ENCODE data around the gene EPHA6.

The EPHA6 gene

DNA sequence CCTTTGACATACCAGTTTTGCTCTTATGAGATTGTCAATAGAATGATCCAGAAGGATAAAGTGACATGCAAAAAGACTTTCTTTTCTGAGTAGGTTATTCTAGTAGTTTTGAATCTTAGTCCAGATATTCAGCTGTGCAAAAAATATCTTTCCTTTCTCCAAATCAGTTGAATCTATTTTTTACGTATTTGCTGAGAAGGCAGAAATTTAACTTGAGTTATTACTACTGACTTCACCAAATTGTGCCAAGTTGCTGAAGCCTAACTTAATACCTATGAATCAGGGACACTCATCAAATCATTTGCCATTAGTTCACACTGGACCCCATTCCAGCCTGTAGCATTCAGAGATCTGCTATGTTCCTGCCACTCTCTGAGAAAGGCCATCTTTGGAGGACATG, 215.6 kb downstream of the EPHA6 start:
- no peak for DNase-seq

DNA sequence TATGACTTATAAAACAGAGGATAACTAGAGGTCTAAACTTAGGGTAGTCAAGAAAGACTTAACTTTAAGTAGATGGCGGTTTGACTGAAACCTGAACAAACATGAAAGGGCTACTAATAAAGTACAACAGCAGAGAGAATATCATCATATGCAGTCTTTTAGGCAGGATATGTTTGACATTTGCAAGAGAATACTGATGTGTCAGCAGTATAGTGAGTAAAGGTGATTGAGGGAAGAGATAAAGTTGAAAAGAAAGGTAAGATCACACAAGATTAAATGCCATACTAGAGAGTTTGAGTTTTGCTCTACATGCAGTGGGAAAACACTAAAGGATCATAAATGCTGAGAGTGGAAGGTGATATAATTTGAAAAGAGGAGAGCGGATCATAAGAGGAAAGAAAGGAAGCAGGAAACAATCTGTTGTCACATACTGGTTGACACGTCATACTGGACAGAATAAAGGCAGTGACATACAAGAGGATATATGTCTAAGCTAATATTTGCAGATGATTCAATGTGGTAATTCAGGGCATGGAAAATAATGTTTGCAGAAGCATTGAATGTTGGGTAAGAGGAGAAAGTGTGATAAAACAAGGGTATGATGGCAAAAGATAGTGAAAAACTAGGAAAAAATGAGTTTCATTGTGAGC, 223.0 kb downstream of the EPHA6 start:
- no peak for DNase-seq

DNA sequence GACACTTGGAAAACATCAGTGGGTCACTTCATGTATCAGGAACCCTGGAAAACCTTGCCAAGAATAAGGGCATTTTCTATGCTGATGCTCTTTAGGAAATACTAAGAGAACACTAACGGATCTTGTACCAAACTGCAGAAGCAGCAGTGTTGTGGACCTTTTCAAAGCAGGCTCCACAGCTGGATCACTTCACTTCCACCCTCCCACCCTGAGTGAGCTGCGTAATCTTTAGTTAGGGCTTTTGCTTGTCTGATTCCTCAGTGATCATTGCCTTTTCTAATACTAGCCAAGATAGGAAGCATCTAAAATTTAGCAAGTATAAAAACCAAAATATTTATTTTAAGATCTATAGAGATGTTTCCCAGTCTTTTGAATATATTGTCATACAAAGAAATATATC, 229.0 kb downstream of the EPHA6 start:
- DNase-seq = no peak

DNA sequence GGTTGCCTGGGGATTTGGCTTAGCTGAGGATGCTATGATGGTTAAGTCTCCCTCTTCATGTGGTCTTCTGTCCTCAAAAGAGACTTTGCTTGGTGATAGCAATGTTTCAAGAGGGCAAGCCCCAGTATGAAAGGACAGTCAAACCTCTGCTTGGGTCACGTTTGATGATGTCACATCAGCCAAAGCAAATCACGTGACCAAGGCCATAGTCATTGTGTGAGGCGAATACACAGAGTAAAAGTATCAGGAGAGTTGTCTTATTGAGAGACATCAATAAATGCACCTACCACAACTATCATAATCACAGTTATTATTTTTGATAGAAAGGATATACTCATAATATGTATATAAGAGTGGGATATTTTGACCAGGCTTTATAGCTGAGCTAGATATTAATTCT, 243.0 kb downstream of the EPHA6 start:
- no peak for DNase-seq

DNA sequence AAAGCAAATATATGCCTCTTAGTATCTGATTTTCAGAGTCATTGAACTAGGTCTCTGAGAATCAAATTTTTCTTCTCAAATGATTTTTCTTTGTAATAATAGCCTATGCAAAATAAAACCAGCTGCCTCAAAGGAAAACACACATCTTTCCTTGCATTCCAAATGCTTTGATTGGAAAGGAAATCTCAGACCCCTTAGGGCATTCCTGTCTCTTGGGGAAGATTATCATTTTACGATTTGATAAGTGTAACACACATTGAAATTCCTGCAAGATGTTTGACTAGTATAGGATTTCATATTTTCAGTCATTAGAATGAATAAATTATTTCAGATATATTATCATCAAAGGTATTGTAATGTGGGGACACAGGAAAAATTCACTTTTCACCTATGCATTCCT, 244.8 kb downstream of the EPHA6 start:
- no peak for DNase-seq

DNA sequence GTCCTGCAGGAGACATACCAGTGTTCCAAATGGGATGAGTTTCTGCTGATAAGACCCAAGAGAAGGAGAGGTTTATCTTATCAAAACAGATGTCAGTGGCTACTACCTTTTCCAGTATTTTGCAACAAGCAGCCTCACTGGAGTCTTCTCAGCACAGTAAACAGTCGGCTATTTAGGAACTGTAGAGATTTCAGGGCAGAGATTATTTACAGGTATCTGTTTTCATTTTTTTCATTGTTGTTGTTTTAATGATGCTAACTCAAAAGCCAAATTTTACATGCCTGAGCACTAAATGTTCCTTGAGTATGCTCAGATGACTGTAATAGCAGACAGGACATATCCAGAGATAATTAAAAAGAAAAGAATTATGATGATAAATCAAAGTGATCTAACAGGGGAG, 252.1 kb downstream of the EPHA6 start:
- DNase-seq = no peak

DNA sequence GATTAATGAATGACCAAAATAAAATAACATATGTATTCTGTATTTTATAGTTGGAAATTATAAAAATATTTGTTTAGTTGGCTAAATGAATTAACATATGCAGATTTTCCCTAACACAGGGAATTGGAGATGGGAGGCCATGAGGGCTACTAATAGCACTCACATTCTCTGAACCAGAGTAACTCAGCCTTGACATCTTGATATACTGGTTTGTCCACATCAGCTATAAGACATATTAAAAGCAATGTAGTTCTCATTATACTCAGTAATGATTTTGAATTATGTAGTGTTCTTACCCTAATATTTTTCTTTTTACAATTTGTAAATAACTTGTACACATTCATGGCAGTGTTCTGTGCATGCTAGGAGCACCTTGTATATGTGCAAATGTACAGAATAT, 255.9 kb downstream of the EPHA6 start:
- DNase-seq = no peak

DNA sequence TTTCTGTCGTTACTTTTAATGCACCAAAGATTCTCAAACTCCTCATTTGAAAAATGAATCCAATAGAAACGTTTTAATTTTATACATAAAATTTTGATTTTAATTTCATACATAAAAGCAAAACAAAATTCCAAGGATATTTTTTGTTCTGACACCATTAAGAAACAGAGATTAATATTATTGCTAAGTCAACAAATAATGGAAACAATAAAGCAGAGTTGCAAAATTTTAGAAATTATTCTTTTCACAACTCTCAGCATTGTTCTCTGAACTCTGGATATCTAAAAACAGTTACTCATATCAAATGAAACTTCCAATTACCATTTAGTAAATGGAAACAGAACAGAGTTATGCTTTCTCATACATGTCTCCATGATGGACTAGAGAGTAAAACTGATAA, 260.2 kb downstream of the EPHA6 start:
- no peak for DNase-seq

DNA sequence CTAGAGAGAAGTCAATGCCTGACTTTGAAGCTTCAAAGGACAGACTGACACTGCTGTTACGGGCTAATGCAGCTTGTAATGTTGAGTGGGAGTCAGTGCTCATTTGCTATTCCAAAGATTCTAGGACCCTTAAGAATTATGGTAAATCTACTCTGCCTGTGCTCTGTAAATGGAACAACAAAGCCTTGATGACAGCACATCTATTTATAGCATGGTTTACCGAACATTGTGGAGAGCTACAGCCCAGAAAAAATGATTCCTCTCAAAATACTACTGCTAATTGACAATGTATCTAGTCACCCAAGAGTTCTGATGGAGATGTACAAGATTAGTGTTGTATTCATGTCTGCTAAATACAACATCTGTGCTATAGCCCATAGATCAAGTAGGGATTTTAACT, 262.3 kb downstream of the EPHA6 start:
- DNase-seq = no peak

DNA sequence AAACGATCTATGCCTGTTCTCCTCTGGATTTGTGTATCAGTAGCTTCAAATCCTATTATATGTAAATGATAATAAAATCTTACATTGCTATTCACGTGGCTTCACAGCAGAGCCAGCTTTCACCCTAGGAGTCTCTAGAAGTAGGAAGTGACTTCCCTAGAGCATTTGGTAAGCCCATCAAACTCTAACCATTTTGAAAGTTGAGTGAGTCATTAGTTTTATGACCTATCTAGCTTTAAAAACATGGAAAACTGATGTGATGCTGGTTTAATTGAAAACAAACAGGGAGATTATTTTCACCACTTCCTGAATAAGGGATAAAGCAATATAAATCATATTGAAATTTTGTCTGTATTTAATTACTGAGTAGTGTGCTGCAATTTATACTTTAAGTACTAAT, 275.2 kb downstream of the EPHA6 start:
- DNase-seq = no peak

DNA sequence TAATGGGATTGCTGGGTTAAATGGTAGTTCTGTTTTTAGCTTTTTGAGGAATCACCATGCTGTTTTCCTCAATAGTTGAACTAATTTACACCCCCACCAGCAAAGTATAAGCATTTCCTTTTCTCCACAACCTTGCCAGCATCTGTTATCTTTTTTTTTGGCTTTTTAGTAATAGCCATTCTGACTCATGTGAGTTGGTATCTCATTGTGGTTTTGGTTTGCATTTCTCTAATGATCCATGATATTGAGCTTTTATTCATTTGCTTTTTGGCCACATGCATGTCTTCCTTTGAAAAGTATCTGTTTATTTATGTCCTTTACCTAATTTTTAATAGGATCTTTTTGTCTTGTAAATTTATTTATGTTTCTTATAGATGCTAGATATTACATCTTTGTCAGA, 288.2 kb downstream of the EPHA6 start:
- no peak for DNase-seq

DNA sequence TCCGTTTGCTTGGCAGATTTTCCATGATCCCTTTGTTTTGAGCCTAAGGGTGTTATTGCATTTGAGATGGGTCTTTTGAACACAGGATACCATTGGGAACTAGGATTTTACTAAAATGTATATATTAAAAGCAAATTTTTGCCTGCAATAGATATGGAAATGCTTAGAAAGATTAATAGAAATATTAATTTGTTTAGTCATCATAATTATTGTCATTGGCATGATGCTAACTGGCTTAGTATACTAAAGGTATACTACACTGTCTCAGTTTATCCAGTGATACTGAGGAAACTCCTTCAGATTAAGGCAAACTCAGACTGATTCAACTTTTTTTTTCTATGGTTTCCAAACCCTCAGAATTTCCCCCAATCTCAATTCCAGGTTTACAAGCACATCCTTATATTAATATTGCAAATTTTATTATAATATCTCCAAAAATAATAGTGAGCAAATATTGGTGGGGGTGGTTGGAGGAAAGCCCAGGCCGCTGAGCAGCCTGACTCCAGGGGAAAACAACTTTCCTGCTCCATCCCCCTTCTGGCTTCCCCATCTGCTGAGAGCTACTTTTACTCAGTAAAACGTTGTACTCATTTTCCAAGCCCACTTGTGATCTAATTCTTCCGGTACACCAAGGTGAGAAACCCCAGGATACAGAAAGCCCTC, 291.7 kb downstream of the EPHA6 start:
- no peak for DNase-seq

DNA sequence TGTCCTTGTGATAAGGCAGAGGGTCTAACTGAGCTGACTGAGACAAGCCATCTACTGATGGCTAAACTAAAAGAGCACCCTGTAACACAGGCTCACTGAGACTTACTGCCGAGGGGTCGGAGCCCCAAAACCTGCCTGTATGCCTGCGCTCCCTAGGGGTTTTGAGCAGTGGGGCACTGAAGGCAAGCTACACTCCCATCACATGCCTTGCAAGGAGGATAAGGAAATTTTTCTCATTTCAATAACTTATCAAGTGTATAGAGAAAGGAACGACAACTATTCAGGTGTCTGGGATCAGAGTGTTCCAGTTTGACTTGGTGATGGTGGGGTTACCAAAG, 292.2 kb downstream of the EPHA6 start:
- no peak for DNase-seq

DNA sequence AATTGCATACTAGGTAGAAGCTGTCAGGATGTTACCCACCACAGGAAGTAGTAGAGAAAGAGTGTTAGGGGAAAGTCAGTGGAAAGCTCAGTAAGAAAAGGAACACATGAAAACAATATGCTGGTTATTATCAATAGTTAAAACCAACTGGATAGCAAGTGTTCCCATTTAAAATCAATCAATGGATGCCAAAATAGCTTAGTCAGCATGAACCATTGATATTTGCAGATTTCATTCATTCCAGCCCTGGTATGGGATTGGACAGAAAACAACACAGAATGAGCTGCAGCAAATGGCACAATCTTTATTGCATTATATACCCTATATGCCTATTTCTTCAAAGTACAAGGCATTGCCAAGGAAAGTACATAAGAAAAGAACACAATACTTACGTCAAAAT, 293.7 kb downstream of the EPHA6 start:
- DNase-seq = no peak

DNA sequence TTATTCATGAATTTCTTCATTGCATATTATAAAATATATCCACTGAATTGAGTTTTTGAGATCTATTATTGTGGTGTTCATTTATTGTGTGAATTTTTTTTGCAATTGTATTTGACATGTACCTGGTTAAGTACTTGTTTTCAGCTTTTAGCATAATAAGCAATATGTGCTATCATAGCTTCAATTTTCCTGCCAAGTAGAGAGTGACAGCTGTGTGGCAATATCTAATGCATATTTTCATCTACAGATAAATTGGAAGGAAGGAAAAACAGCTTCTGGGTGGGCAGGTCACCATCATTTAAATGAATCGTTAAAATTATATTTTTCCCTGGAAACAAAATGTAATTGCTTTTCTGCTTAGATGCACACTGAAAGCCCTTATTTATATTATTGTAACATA, 296.9 kb downstream of the EPHA6 start:
- no peak for DNase-seq

DNA sequence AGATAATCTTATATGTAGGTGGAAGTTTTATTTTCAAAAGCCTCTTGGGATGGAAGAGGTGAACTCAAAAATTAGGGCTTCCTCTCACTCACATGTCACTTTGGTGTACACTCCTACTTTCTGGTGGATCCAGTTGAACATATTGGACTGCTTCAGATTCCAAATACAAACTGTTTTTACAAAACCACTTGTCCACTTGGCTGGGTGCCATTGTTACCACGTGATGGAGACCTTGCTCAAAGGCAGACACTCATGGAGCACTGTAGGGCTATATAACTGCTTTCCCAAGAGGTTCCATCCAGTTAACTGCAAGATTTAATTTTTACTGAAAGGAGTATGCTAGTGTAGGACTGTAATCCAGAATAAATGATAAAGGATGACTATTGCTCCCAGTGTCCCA, 307.0 kb downstream of the EPHA6 start:
- DNase-seq = no peak

DNA sequence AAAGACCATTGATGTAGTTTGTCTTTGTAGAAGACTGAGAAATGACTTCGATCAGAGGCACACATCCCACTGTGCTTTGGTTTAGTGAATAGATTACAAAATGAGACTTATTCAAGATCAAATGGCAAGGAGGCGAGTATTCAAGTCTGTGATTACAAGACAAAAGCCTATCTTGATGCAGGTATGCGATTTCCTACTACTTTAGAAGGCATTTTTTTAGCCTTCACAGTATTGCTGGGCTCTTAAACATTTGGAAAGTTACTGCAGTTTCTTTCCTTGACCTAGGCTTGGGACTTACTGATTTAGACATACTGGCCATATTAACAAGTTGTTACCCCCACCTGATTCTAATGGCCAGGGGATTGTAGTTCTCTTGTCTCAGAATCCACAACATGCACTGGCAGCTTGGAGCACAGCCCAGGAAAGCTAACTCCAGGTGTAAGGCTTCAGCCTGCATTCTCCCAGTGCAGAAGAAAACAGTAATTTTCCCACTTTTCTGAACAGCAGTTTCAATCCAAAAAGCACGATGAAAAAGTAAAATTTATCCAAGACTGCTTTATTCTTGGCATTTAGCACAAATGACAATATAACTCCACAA, 311.6 kb downstream of the EPHA6 start:
- DNase-seq = no peak

DNA sequence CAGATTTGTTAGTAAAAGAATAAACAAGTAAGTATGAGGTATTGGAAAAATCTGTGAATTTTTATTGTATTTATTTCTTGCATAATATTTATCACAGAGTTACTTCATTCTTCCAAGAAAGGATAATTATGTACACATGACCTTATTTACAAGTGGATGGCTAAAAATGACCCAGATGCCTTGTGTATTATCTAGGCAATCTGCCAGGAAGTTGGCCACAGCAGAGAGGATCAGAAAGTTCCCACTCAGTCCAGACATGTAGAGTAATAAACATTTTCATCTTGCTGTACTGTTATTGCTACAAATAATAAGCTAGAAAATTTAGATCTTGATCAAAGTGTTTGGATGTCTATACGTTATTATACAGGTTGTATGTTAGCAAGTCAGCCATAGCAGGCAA, 317.1 kb downstream of the EPHA6 start:
- no peak for DNase-seq

DNA sequence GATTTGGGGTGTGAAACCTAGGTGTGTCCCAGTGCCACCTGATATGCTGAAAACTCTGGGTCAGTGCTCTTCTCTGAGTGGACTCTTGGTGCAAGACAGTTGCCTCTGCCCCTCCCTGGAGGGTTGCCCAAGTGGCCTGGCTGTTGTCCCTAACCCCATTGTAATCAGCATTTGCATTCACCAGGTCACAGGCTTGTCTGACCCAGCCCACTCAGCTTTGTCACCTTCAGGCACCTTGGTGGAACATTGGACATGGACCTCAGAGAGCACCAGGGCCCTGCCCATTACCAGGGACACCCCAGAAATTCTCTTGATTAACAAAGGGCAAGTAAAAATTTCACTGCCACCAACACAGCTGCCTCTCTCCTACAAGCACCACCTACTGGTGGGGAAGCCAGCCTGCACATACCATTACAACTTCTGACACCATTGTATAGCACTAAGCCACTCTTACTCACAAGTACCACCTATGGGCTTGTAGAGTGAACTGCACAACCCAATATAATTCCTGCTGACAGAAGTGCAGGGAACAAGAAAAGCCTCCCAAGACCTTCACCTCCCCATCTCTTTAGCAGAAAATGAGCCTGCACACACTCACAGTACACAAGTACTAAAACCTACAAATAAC, 324.6 kb downstream of the EPHA6 start:
- no peak for DNase-seq

DNA sequence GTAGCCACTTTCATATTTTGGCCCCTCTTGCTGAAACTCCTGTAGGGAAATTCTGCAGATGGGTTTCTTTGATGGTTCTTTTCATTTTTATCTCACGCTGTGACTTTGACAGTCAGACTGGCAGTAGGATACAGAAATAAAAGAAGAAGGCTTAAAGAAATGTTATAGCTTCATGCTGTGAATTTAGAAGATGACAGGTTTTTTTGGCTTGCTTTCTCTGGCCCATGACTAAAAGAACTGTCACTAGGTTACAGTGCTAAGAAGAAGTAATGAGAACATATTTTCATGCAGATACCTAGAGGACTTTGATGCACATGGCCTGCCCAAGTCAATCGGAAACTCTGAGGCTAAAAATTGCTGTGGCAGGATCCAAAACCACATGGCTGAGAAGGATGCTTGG, 334.5 kb downstream of the EPHA6 start:
- no peak for DNase-seq

DNA sequence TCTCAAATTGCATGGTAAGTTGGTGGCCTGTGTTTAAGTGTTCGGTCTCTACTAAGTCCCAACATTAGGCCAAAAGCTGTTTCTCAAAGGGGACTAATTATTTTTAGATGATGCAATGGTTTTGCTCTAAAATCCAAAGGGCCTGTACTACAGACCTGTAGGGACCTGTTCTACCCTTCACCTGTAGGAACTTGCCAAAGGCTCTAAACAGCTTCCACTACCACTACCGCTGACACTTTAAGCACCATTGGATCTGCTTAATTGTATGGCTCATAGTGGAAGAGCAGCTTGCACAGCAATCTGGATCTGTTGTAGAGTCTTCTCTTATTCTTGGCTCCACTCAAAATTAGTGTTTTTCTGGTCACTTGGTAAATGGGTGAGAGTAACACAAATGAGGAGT, 346.8 kb downstream of the EPHA6 start:
- no peak for DNase-seq

DNA sequence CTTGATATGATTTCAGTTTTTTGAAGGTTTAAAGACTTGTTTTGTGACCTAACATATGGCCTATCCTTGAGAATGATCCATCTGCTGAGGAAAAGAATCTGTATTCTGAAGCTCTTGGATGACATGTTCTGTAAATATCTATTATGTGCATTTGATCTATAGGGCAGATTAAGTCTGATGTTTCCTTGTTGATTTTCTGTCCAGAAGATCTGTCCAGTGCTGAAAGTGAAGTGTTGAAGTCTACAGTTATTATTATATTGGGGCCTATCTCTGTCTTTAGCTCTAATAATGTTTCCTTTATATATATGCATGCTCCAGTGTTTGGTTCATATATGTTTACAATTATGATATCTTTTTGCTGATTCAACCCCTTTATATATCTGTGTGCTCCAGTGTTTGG, 362.8 kb downstream of the EPHA6 start:
- no peak for DNase-seq

DNA sequence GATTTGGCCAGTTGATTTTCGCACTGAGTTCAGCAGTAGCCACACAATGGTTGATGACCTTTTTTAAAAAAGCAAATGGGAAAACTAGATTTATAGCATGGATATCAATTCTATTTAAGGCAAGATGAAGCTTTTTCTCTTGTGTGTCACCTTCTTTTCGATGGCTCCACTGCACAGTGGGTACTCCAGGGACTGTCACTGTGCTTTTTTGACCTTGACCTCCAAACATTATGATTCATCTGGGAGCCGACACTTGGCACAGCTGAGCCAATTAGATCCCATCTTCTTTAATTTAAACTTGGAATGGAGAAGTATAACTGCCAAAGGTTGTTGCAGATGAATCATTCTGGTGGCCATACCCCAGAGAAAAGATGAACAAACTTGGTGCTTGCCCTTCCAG, 367.3 kb downstream of the EPHA6 start:
- no peak for DNase-seq

DNA sequence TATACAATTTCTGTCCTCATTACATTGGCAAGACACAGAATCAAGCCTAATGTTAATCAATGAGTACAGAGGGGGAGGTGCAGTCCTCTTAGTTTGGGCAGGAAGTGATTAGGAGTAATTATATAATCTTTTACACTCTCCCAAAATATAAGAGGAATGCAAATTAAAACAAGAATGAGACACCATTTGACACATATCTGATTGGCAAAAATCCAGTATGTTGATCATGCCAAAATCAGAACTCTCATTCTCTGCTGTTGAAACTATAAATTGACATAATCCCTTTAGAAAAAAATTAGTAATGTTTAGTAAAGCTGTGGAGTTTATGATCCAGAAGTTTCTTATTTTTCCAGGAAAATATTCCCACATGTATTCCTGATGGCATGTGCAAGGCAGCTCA, 373.4 kb downstream of the EPHA6 start:
- DNase-seq = no peak

DNA sequence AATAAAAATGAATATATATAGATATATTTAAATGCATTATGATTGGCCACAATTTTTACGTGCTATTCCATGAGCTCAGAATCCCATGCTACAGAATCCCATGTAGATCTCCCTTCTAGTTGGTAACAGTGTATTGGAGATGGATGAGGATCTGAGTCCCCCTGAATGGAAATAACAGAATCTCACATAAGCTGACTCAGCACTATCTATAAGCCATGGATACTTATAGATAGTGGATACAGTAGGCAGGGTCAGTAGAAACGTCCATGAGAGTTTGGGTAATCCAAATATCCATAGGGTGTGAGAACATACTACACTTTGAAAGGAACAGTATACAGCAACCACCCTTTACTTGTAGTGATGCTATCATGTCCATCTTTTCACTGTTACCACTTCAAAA, 375.4 kb downstream of the EPHA6 start:
- no peak for DNase-seq
